HG02938 (cell line): ENCODE data around the gene B4GALT2.

Experiments
- ATAC-seq: cut with Tn5 transposase; IDR thresholded peaks from one replicate; pipeline ENCODE4 v1.9.1; 2021; ENCODE audit warnings: mild to moderate bottlenecking, moderate library complexity; ENCODE audit not compliant: unreplicated experiment

B4GALT2 gene

GRCh38 chr1:43946236-43947060 is 32.6 kb upstream of the B4GALT2 start, which contains the start of gene IPO13:
Gene IPO13 (plus strand): TSS chr1:43946950. CDS start chr1:43947601, 651 bp downstream.
- ATAC-seq, result peak; percentile 84

GRCh38 chr1:43947061-43947873 is 31.7 kb upstream of the B4GALT2 start:
- ATAC-seq, result no peak

DNA sequence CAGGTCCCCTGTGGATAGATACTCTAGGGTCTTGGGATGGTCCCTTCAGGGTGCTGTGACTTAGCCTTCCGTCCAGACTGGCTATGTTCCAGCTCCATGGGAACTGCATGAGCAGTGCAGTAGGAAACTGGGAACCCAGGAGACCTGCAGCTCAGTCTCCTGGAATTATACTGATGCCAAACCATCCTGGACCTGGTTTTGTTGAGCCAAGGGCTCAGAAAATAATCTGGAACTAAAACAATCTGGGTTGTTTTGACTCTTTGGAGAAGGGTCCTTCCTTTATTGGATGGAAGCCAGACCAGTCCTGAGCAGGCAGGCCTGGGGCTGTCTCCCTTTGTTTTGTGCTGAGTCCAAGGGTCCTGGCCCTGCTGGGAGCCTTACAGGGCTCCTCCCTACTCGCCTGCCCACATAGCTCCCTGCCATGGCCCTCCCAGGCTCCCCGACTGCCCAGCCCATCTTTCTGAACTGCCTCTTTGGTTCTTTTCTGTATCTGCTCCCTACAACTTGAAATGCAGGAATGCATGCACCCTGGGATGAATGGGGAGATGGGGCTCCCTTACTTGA is 31.1 kb upstream of the B4GALT2 start:
- no peak for ATAC-seq

GRCh38 chr1:43949678-43950077 is 29.3 kb upstream of the B4GALT2 start:
- no peak for ATAC-seq

DNA sequence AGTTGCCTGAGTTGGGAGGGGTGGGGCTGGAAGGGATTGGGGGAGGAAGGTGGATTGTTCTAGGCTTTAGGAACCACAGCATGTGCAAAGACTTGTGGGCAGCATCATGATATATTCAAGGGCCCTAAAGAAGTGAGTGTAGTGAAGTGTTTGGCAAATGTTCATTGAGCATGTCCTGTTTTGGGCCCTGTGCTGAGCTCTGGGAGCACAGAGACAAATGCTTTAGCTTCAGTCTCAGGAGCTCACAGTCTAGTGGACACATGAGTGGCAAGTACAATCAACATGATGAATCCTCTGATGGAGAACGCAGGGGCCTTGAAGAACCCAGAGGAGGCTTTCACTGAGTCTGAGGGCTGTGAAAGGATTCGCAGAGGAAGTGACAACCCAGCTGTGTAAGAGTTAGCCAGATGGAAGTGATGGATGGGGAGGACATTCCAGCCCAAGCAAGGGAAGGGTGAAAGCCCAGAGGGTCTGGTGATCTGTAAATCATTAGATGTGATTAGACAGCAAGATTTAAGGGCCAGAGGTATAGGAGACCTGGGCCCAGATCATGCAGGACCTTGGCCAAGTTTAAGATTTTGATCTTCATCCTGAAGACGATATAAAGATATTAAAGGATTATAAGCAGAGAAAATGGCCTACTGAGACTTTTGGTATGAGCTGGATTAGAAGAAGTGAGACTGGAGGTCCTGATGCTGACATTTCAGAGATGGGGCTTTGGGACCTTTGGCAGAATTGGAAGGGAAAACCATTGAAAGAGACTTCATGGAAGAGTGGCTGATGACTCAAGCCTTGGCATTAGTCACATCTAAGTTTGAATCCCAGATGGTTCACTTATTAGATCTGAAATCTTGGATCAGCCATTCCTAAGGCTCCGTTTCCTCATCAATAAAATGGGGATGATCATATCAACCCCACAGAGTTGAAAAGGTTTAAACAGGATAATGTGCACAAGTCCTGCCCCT is 27.7 kb upstream of the B4GALT2 start:
- no peak for ATAC-seq

GRCh38 chr1:43952731-43953346 is 26.2 kb upstream of the B4GALT2 start:
- ATAC-seq, result no peak

GRCh38 chr1:43953361-43953760 is 25.6 kb upstream of the B4GALT2 start:
- ATAC-seq, result no peak

GRCh38 chr1:43954036-43954435 is 25.0 kb upstream of the B4GALT2 start:
- ATAC-seq, result no peak

GRCh38 chr1:43956234-43956633 is 22.8 kb upstream of the B4GALT2 start:
- ATAC-seq, result no peak

- no peak for ATAC-seq
Observed at GRCh38 chr1:43957407-43958040, 21.5 kb upstream of the B4GALT2 start.

DNA sequence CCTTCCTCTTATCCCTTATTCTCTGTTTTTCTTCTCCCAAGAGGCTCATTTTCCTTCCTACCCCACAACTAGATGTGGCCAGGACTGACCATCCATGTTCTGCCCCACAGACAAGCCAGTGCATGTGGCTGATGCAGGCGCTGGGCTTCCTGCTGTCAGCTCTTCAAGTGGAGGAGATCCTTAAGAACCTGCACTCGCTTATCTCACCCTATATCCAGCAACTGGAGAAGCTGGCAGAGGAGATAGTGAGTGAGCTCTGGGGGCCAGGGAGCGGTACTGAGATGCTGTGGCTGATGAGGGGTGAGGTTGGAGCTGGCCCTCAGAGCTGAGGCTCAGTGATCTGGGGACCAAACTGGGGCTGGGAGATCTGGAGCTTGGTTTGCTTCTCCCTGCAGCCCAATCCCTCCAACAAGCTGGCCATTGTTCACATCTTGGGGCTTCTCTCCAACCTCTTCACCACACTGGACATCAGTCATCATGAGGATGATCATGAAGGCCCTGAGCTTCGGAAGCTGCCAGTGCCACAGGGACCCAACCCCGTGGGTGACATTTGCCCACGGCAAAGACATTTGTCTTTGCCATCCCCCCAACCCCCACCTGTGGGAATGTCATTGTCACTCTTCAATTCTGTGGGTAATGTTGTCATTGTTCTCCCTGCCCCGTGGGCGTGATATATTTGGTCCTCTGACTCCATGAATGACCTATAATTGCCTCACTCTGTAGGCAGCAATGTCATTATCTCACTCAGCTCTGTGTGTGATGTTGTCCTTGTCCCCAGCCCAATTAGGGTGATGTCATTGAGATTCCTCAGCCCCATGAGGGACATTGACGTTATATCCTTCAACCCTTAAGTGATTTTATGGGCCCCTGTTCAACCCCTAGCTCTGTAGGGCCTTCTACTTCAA is 20.4 kb upstream of the B4GALT2 start:
- no peak for ATAC-seq

DNA sequence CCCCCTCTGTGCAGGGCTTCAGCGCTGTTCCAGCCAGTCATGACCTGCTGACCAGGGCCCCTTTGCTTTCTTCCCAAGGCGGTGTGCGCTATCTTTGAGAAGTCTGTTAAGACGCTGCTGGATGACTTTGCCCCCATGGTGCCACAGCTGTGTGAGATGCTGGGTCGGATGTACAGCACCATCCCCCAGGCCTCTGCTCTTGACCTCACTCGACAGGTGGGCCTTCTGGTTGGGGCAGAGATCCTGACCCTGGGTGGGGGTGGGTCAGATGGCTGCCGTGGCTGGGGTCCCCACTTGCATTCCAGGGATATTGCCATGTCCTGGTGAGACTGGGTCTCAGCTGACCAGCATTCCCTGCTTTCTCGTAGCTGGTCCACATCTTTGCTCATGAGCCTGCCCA is 18.2 kb upstream of the B4GALT2 start:
- ATAC-seq, result no peak

DNA sequence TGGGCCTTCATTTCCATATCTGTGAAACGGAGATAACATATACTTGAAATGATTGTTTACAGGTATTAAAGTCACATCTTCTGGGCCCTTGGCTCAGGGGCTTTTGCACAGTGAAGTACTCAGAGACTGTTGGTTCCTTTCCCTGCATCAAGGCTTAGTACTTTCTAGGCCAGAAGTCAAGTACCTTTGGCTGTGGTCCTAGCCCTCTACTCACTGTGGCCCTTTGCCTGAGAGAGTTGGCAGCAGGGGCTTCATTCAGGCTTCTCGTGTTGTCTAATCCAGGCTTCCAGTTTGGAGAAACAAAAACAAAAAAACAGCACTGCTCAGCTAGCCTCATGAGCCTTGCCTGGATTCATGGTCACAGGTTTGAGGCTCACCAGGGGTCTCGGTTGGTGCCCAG is 17.3 kb upstream of the B4GALT2 start:
- ATAC-seq, result no peak

GRCh38 chr1:43962324-43962723 is 16.7 kb upstream of the B4GALT2 start:
- no peak for ATAC-seq

GRCh38 chr1:43963006-43963405 is 16.0 kb upstream of the B4GALT2 start:
- no peak for ATAC-seq

DNA sequence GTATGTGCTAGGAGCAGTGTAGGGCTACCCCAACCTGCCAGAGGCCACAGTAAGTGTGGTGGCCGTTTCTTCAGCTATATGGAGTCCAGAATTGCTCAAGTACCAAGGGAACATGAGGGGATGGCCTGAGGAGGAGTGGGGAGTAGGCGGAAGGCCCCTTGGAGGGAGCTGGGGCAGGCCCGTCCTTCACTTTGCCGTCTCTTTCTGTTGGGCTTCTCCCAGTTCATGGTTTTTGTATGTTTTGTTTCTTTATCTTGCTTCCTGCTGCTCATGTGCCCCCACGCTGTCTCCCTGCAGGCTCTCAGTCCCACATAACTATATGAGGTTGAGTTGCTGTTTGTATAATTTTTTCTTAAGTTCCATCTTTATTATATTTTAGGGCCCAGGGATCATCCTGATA is 15.1 kb upstream of the B4GALT2 start:
- no peak for ATAC-seq

DNA sequence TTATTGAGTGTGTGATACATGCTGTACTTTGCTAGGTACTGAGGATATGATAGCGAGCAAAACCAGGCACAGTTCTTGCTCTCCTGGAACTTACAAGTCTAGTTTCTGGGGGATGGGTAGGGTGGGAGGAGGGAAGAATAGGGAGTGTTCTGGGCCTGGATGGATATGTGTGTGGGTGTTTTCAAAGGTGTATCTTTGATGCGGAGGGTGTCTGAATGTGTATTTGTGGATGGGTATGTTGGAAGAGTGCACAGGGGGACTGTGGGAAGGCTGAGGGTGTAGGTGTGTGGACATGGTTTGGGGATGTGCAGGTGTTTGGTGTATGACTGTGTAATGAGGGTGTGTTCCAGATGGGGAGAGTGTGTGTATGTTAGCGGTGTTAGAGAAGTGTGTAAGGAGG is 13.7 kb upstream of the B4GALT2 start:
- no peak for ATAC-seq

- ATAC-seq, result no peak
Observed at GRCh38 chr1:43968348-43968948, 10.6 kb upstream of the B4GALT2 start.
